Calu3 (cell line): ENCODE results near the gene MAP2K4. TPM values are rescaled to one million over a fixed set of nuclear protein-coding genes. Genes with fewer than 3 reads are reported as not detected.

Experiments
- BruUV-seq: library from RNA; stranded (reverse); fragments of 400-500 nt; replicated peaks from 2 replicates; lab custom pipeline; 2021; lab: Mats Ljungman, UMichigan
- CTCF ChIA-PET: fragments of 300-600 bp; sonication (Branson Sonifier 250); formaldehyde crosslinking; loops from one replicate; lab custom pipeline; 2022; ENCODE audit warnings: antibody characterized with exemption; lab: Charles Lee
- DNase-seq: peaks from one replicate; pipeline ENCODE4 v3.0.0; 2022
- H3K27ac Mint-ChIP-seq: one replicate; pipeline ENCODE4 v1.8.0; 2022; ENCODE audit warnings: mixed read lengths; ENCODE audit not compliant: unreplicated experiment
- H3K27me3 Mint-ChIP-seq: one replicate; pipeline ENCODE4 v1.8.0; 2022; ENCODE audit warnings: mixed read lengths; ENCODE audit not compliant: unreplicated experiment
- H3K36me3 Mint-ChIP-seq: one replicate; pipeline ENCODE4 v1.8.0; 2022; ENCODE audit warnings: mild to moderate bottlenecking, moderate library complexity, mixed read lengths; ENCODE audit not compliant: insufficient read depth, unreplicated experiment
- H3K4me1 Mint-ChIP-seq: one replicate; pipeline ENCODE4 v1.8.0; 2022; ENCODE audit warnings: mild to moderate bottlenecking, low read depth, mixed read lengths; ENCODE audit not compliant: unreplicated experiment
- H3K4me3 Mint-ChIP-seq: one replicate; pipeline ENCODE4 v1.8.0; 2022; ENCODE audit warnings: mild to moderate bottlenecking, low read depth, moderate library complexity, mixed read lengths; ENCODE audit not compliant: unreplicated experiment
- H3K9me3 Mint-ChIP-seq: one replicate; pipeline ENCODE4 v1.8.0; 2022; ENCODE audit warnings: low read depth, mixed read lengths; ENCODE audit not compliant: unreplicated experiment
- intact Hi-C: fragments of 100-400 bp; cut with micrococcal nuclease; formaldehyde crosslinking; loops from one replicate; pipeline ENCODE4 v1.10.0; 2022; ENCODE audit not compliant: unreplicated experiment
- total RNA-seq: library from RNA; stranded (reverse); gene quantifications from 2 replicates; pipeline ENCODE4 v1.2.3, GENCODE V29; 2022
- TF ChIP-seq, protein P1 (sequence below): fragments of 200-600 bp; IDR thresholded peaks from one replicate; pipeline ENCODE4 v1.8.0; 2022; ENCODE audit warnings: antibody characterized with exemption; ENCODE audit not compliant: unreplicated experiment

Gene MAP2K4
- total RNA-seq, 1 experiment from 2014 or later = 16.1 TPM

- intact Hi-C loops = no loop called here
- H3K4me1 Mint-ChIP-seq = no peaks in the 10 kb centered on the region
- DNase-seq = no peak
- no peaks in the 10 kb centered on the region for H3K27me3 Mint-ChIP-seq
- CTCF ChIA-PET = no interaction called here
- TF ChIP-seq, protein P1, sequence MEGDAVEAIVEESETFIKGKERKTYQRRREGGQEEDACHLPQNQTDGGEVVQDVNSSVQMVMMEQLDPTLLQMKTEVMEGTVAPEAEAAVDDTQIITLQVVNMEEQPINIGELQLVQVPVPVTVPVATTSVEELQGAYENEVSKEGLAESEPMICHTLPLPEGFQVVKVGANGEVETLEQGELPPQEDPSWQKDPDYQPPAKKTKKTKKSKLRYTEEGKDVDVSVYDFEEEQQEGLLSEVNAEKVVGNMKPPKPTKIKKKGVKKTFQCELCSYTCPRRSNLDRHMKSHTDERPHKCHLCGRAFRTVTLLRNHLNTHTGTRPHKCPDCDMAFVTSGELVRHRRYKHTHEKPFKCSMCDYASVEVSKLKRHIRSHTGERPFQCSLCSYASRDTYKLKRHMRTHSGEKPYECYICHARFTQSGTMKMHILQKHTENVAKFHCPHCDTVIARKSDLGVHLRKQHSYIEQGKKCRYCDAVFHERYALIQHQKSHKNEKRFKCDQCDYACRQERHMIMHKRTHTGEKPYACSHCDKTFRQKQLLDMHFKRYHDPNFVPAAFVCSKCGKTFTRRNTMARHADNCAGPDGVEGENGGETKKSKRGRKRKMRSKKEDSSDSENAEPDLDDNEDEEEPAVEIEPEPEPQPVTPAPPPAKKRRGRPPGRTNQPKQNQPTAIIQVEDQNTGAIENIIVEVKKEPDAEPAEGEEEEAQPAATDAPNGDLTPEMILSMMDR = no peak
- H3K9me3 Mint-ChIP-seq = no peaks in the 10 kb centered on the region
- H3K4me3 Mint-ChIP-seq = no peak overlapping the region
- no peak overlapping the region for H3K27ac Mint-ChIP-seq
- no TSS peak for BruUV-seq
- H3K36me3 Mint-ChIP-seq = peaks cover 8% of the 10 kb centered on the region
These were observed 92.5 kb downstream of the MAP2K4 start for GRCh38 chr17:12113156-12113555.

GRCh38 chr17:12114686-12115418 lies 94.2 kb downstream of the MAP2K4 start:
- Mint-ChIP-seq H3K9me3 (no peaks in the 10 kb centered on the region), H3K27ac (no peak overlapping the region), H3K36me3 (peaks cover 8% of the 10 kb centered on the region), H3K27me3 (no peaks in the 10 kb centered on the region), H3K4me1 (no peaks in the 10 kb centered on the region), H3K4me3 (no peak overlapping the region)
- TF ChIP-seq, protein P1 = no peak
- no TSS peak for BruUV-seq
- DNase-seq = no peak
- intact Hi-C loops = no loop called here
- CTCF ChIA-PET = no interaction called here

GRCh38 chr17:12116143-12116542 lies 95.5 kb downstream of the MAP2K4 start:
- no peak overlapping the region for H3K27ac Mint-ChIP-seq
- DNase-seq = no peak
- peaks cover 8% of the 10 kb centered on the region for H3K36me3 Mint-ChIP-seq
- no peaks in the 10 kb centered on the region for H3K4me1 Mint-ChIP-seq
- intact Hi-C loops = no loop called here
- TF ChIP-seq, protein P1 = no peak
- no TSS peak for BruUV-seq
- no peak overlapping the region for H3K4me3 Mint-ChIP-seq
- CTCF ChIA-PET = no interaction called here
- no peaks in the 10 kb centered on the region for H3K27me3 Mint-ChIP-seq
- no peaks in the 10 kb centered on the region for H3K9me3 Mint-ChIP-seq

DNA sequence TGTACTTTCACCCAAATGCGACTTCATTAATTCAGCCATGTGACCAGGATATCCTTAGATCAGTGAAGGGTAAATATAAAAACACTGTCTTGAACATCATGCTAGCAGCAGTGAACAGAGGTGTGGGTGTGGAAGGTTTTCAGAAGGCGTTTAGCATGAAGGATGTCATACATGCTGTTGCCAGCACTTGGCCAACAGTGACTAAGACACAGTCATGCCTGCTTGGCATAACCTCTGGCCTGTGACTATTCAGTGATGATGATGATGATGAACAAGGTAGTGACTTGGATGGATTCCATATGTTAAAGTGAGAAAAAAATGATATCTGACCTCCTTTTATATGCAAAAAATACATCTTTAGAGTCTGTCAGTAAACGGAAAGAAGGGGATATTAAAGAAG lies 97.9 kb downstream of the MAP2K4 start:
- no peaks in the 10 kb centered on the region for H3K27me3 Mint-ChIP-seq
- peaks cover 7% of the 10 kb centered on the region for H3K4me1 Mint-ChIP-seq
- H3K27ac Mint-ChIP-seq = no peak overlapping the region
- CTCF ChIA-PET = no interaction called here
- no peaks in the 10 kb centered on the region for H3K9me3 Mint-ChIP-seq
- intact Hi-C loops = no loop called here
- TF ChIP-seq, protein P1 = no peak
- no peak overlapping the region for H3K4me3 Mint-ChIP-seq
- H3K36me3 Mint-ChIP-seq = no peaks in the 10 kb centered on the region
- no TSS peak for BruUV-seq
- no peak for DNase-seq
